ENCODE results near the gene GLI3.

GLI3 gene

DNA sequence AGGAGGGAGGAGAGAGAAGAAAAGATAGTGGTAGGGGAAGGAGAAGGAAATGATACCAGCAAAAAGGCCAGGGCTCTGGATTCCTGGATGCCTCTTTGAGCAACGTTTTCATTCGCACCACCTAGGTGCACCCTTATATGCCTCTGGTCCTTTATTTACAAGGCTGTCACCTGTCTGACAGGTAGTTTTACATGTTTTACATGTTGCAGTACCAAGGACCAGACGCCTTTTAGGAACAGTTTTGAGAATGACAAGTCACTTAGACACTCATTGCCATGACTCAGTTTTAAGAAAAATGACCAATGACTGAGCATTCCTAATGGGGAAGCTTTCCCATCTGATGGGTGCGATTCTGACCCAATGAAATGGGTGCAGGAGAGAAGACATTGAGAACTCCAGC is 119.8 kb downstream of the GLI3 start:
- no peak for DNase-seq (ENCODE audit: low spot score)
- TF ChIP-seq, protein P1, sequence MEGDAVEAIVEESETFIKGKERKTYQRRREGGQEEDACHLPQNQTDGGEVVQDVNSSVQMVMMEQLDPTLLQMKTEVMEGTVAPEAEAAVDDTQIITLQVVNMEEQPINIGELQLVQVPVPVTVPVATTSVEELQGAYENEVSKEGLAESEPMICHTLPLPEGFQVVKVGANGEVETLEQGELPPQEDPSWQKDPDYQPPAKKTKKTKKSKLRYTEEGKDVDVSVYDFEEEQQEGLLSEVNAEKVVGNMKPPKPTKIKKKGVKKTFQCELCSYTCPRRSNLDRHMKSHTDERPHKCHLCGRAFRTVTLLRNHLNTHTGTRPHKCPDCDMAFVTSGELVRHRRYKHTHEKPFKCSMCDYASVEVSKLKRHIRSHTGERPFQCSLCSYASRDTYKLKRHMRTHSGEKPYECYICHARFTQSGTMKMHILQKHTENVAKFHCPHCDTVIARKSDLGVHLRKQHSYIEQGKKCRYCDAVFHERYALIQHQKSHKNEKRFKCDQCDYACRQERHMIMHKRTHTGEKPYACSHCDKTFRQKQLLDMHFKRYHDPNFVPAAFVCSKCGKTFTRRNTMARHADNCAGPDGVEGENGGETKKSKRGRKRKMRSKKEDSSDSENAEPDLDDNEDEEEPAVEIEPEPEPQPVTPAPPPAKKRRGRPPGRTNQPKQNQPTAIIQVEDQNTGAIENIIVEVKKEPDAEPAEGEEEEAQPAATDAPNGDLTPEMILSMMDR (IDR thresholded peaks at IDR 0.05; ENCODE audit: extremely low read depth, insufficient read depth, missing control alignments) = no peak
- in situ Hi-C loops (cut with MboI; ENCODE audit: low pct_unique_long_range_greater_than_20kb, low sequenced_read_pairs, unreplicated experiment) = no loop called here

DNA sequence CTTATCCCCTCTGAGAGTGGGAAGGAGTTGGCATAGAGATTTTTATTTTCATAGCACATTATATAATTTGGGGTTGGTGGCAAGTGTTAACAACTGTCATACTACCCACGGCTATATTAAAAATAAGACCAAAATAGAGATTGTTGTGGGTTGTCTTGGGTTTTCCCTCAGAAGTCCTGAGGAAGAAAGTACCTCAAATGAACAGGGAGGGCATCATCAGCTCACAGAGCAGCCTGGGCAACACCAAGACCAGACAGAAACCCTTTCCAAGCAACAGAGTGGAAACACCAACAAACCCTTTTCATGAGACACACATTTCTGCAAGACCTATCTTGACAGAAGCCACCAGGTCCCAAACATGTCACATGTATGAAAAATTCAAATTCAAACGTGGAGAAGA is 121.2 kb downstream of the GLI3 start:
- TF ChIP-seq, protein P1 (IDR thresholded peaks at IDR 0.05; ENCODE audit: extremely low read depth, insufficient read depth, missing control alignments) = no peak
- in situ Hi-C loops (cut with MboI; ENCODE audit: low pct_unique_long_range_greater_than_20kb, low sequenced_read_pairs, unreplicated experiment) = no loop called here

DNA sequence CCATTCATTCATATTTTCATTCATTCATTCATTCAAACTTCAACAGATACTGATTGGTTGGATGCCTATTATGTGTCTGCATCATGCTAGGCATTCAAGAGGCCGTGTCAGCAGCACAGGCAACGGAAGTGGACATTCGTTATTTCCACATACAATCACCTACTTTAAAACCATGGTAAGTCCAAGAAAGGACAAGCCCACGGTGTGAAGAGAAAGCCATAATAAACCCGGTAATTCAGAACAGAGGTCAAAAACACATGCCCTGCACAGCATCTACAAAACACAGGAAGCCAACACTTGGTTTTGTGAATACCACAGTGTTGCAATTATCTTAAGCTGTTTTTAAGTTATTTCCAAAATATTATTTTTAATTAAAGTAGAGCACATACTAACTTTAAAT is 126.7 kb downstream of the GLI3 start:
- TF ChIP-seq, protein P1 (IDR thresholded peaks at IDR 0.05; ENCODE audit: extremely low read depth, insufficient read depth, missing control alignments) = no peak
- in situ Hi-C loops (cut with MboI; ENCODE audit: low pct_unique_long_range_greater_than_20kb, low sequenced_read_pairs, unreplicated experiment) = no loop called here
- no peak for DNase-seq (ENCODE audit: low spot score)

More for the DNA sequence above, 121.2 kb downstream of the GLI3 start:
- no peak for DNase-seq (ENCODE audit: low spot score)

DNA sequence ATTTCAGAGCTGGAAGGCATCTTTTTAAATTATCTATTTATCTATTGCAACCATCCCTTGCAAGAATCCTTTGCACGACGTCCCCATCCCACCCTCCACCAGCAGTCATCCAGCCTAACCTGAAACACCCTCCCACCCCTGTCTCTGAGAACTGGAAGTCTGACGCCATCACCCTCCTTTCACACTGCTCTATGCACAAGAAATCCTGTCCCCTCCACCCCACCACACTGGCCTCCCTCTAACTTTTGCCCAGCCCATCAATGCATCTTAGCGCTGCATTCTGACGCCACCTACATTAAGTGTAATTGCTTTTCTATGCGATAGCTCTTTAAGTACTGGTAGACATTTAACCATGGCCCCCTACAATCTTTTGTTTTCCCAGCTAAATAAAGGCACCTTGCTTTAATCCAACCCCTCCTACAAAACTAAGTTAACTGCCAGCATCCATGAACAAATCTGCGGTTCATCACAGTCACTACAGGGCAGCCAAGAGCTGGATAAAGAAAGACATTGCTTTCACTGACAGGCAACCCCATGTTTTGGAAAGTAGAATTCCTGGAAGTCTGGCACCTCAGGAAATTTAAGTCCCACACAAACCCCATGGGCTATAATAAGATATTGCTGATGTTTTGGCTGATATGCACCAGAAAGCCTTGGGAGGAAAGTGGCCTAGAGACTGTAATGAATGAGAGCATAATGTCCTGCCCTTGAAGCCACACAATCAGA is 128.0 kb downstream of the GLI3 start:
- TF ChIP-seq, protein P1 (IDR thresholded peaks at IDR 0.05; ENCODE audit: extremely low read depth, insufficient read depth, missing control alignments) = no peak
- in situ Hi-C loops (cut with MboI; ENCODE audit: low pct_unique_long_range_greater_than_20kb, low sequenced_read_pairs, unreplicated experiment) = no loop called here
- no peak for DNase-seq (ENCODE audit: low spot score)

DNA sequence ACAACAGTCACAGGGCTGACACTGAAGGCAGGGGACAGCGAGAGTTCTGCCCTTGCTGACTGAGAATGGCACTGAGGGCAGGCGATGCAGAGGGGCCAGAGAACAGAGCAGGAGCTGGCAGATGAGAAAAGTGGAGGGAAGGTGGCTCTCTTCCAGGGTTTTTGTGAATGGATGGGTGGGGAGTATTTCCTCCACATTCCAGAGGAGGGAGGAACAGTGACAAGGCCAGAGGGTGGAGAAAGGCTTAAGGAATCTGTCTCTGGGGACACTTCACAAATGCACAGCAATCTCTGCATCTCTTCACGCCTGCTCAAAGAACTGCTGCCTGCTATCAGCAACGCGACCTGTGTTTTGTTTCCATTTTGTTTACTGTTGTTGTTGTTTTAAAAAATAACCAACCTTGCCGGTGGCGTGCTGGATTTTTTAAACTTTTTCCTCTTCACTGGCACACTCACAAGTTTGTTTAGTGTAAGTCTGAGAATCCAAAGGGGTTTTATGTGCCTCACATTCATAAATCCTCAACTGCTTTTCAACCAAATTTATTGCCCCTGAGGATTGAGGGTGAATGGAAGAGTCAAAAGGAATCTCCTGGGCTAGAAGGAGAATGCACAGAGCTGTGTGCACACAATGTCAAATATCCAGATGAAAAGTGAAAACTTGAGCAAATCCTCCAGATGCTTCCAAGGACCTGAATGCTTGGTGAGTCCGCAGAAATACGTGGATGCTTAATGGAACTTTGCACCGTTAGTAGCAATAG is 129.3 kb downstream of the GLI3 start:
- no peak for DNase-seq (ENCODE audit: low spot score)
- in situ Hi-C loops (cut with MboI; ENCODE audit: low pct_unique_long_range_greater_than_20kb, low sequenced_read_pairs, unreplicated experiment) = no loop called here
- TF ChIP-seq, protein P1 (IDR thresholded peaks at IDR 0.05; ENCODE audit: extremely low read depth, insufficient read depth, missing control alignments) = no peak

DNA sequence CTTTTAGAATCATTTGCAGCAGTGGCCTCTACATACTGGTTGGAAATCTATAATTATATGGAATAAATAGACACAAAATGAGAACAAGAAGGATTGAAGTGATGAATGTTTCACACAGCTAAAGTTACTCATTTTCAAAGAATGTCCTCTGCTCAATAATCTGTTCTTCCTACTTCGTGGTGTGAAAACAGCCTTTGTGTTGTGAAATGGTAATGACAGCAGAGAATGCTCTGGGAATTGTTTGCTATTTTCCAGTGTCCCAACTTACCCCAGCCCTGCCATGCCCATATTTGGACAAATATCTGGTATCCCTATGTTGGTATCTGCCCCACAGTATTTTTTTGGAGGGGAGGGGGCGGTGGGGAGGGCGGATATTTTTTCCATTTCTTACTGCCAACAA is 130.4 kb downstream of the GLI3 start:
- in situ Hi-C loops (cut with MboI; ENCODE audit: low pct_unique_long_range_greater_than_20kb, low sequenced_read_pairs, unreplicated experiment) = no loop called here
- TF ChIP-seq, protein P1 (IDR thresholded peaks at IDR 0.05; ENCODE audit: extremely low read depth, insufficient read depth, missing control alignments) = no peak
- DNase-seq (ENCODE audit: low spot score) = no peak

Measured in GM13977 (cell line).